ENCODE measurements around the gene SMARCAL1.

- TF ChIP-seq CTCF (IDR thresholded peaks at IDR 0.05) (no peak), POLR2A (IDR thresholded peaks at IDR 0.05) (no peak)
These were observed 6.7 kb downstream of the SMARCAL1 start for GRCh38 chr2:216418981-216419380.
